IMR-90 (cell line): Measurements from ENCODE around the gene MRPS5. TPM values are rescaled to one million over a fixed set of nuclear protein-coding genes. Genes with fewer than 3 reads are reported as not detected.

Experiments used
- ATAC-seq: fragments of 200-7000 bp; cut with Tn5 transposase; 2 replicates; pipeline ENCODE4 v1.9.1; 2020; ENCODE audit warnings: low read depth, mild to moderate bottlenecking, moderate library complexity
- BruUV-seq: library from RNA; stranded (reverse); fragments of 400-500 nt; replicated peaks from 2 replicates; lab custom pipeline; 2021; lab: Mats Ljungman, UMichigan
- CTCF ChIA-PET: fragments of 300-600 bp; formaldehyde crosslinking; extraction: SDS; loops from one replicate; lab custom pipeline; 2021; ENCODE audit warnings: antibody characterized with exemption; lab: Yijun Ruan, JAX
- POLR2A ChIA-PET: fragments of 300-600 bp; sonication (Branson Sonifier 250); formaldehyde crosslinking; loops from one replicate; lab custom pipeline; 2022; ENCODE audit warnings: antibody characterized with exemption; ENCODE audit not compliant: unreplicated experiment; lab: Charles Lee
- DNase-seq: peaks from one replicate; pipeline ENCODE4 v3.0.0; 2013
- H2AFZ ChIP-seq: replicated peaks from 2 replicates; pipeline ENCODE3; 2013; ENCODE audit warnings: low read length, mild to moderate bottlenecking; ENCODE audit not compliant: poor library complexity
- H2AK5ac ChIP-seq: 2 replicates; pipeline ENCODE4 v1.6.1; 2013; ENCODE audit warnings: low read depth, low read length, inconsistent platforms
- H2AK9ac ChIP-seq: replicated peaks from 2 replicates; pipeline ENCODE3; 2013; ENCODE audit warnings: mild to moderate bottlenecking, low read depth, low read length, moderate library complexity; ENCODE audit not compliant: poor library complexity
- H2BK120ac ChIP-seq: 2 replicates; pipeline ENCODE4 v1.6.1; 2013; ENCODE audit warnings: low read depth, low read length, inconsistent platforms
- H2BK15ac ChIP-seq: 3 replicates; pipeline ENCODE4 v1.6.1; 2013; ENCODE audit warnings: low read depth, low read length, inconsistent platforms
- H2BK20ac ChIP-seq: 2 replicates; pipeline ENCODE4 v1.6.1; 2013; ENCODE audit warnings: low read depth, mild to moderate bottlenecking, inconsistent platforms, low read length, moderate library complexity
- H2BK5ac ChIP-seq: 2 replicates; pipeline ENCODE4 v1.6.1; 2013; ENCODE audit warnings: mild to moderate bottlenecking, low read depth, low read length, inconsistent platforms; ENCODE audit not compliant: poor library complexity, severe bottlenecking
- H3K14ac ChIP-seq: replicated peaks from 2 replicates; pipeline ENCODE4 v1.6.1; 2013; ENCODE audit warnings: low read depth, low read length, inconsistent platforms
- H3K18ac ChIP-seq: 2 replicates; pipeline ENCODE4 v1.6.1; 2013; ENCODE audit warnings: low read depth, low read length, control low read depth
- H3K23ac ChIP-seq: 2 replicates; pipeline ENCODE4 v1.6.1; 2013; ENCODE audit warnings: low read depth, low read length, inconsistent platforms
- H3K27ac ChIP-seq: 2 replicates; pipeline ENCODE4 v1.5.1; 2013; ENCODE audit warnings: mild to moderate bottlenecking, control low read depth, low read length; ENCODE audit not compliant: insufficient read depth
- H3K27me3 ChIP-seq: 2 replicates; pipeline ENCODE4 v1.6.1; 2013; ENCODE audit warnings: low read length; ENCODE audit not compliant: control insufficient read depth, insufficient read depth
- H3K36me3 ChIP-seq: 2 replicates; pipeline ENCODE4 v1.6.1; 2013; ENCODE audit warnings: low read length, mixed read lengths; ENCODE audit not compliant: control insufficient read depth, insufficient read depth
- H3K4ac ChIP-seq: 2 replicates; pipeline ENCODE4 v1.6.1; 2013; ENCODE audit warnings: low read depth, low read length, inconsistent platforms
- H3K4me1 ChIP-seq: 2 replicates; pipeline ENCODE4 v1.6.1; 2013; ENCODE audit warnings: low read length, mixed read lengths; ENCODE audit not compliant: control insufficient read depth, insufficient read depth
- H3K4me2 ChIP-seq: 2 replicates; pipeline ENCODE4 v1.6.1; 2013; ENCODE audit warnings: low read depth, mild to moderate bottlenecking, control low read depth, low read length, moderate library complexity
- H3K4me3 ChIP-seq: 2 replicates; pipeline ENCODE4 v1.5.1; 2013; ENCODE audit warnings: low read depth, mild to moderate bottlenecking, control low read depth, low read length, moderate library complexity; ENCODE audit not compliant: insufficient read depth
- H3K56ac ChIP-seq: 2 replicates; pipeline ENCODE4 v1.6.1; 2013; ENCODE audit warnings: low read length, inconsistent platforms; ENCODE audit not compliant: insufficient read depth; ENCODE audit errors: extremely low read depth
- H3K79me1 ChIP-seq, 2 experiments: 2 replicates each; pipeline ENCODE4 v1.6.1; 2013; ENCODE audit warnings: low read length in 2 of 2, inconsistent platforms in 1 of 2, low read depth in 1 of 2
- H3K9ac ChIP-seq: 2 replicates; pipeline ENCODE4 v1.6.1; 2013; ENCODE audit warnings: low read depth, low read length, control low read depth
- H3K9me1 ChIP-seq: 2 replicates; pipeline ENCODE4 v1.6.1; 2013; ENCODE audit warnings: low read length, inconsistent platforms; ENCODE audit not compliant: insufficient read depth
- H3K9me3 ChIP-seq: 2 replicates; pipeline ENCODE4 v1.6.1; 2013; ENCODE audit warnings: low read length; ENCODE audit not compliant: control insufficient read depth, insufficient read depth
- H4K20me1 ChIP-seq: 2 replicates; pipeline ENCODE4 v1.6.1; 2013; ENCODE audit warnings: low read length, inconsistent platforms; ENCODE audit not compliant: insufficient read depth
- H4K5ac ChIP-seq: 2 replicates; pipeline ENCODE4 v1.6.1; 2013; ENCODE audit warnings: mild to moderate bottlenecking, low read depth, low read length, control low read depth
- H4K8ac ChIP-seq, 2 experiments: 2 replicates each; pipeline ENCODE4 v1.6.1; 2013; ENCODE audit warnings: low read depth in 2 of 2, low read length in 2 of 2, control low read depth in 1 of 2, inconsistent platforms in 1 of 2
- H4K91ac ChIP-seq: 2 replicates; pipeline ENCODE4 v1.6.1; 2013; ENCODE audit warnings: low read depth, low read length, inconsistent platforms; ENCODE audit not compliant: insufficient read depth
- CEBPB ChIP-seq: IDR thresholded peaks from 2 replicates; pipeline ENCODE4 v1.6.1; 2012; ENCODE audit warnings: low read depth, low read length, improper control_type of control experiment
- FOS ChIP-seq: fragments of 150-350 bp; IDR thresholded peaks from 2 replicates; pipeline ENCODE4 v1.6.1; 2016; ENCODE audit warnings: low read depth, low read length
- MAZ ChIP-seq: IDR thresholded peaks from 2 replicates; pipeline ENCODE4 v1.6.1; 2012; ENCODE audit warnings: low read depth, mild to moderate bottlenecking, low read length, improper control_type of control experiment, moderate library complexity, borderline replicate concordance
- RCOR1 ChIP-seq: IDR thresholded peaks from 2 replicates; pipeline ENCODE4 v1.6.1; 2012; ENCODE audit warnings: mild to moderate bottlenecking, low read length, improper control_type of control experiment; ENCODE audit not compliant: insufficient replicate concordance
- SMC3 ChIP-seq: fragments of 150-350 bp; IDR thresholded peaks from 2 replicates; pipeline ENCODE4 v1.6.1; 2016; ENCODE audit warnings: low read depth, mild to moderate bottlenecking, antibody characterized with exemption, low read length, moderate library complexity
- WGBS, 2 experiments: methylation state at CpG; one replicate each; pipeline versions ENCODE4 v1.1.5 to v1.1.7; 2013; ENCODE audit warnings: missing lambda C conversion rate in 2 of 2; ENCODE audit not compliant: insufficient read length in 1 of 2; ENCODE audit errors: extremely low coverage in 2 of 2; 5-methylcytosine and 5-hydroxymethylcytosine counted together
- dilution Hi-C: fragments of 300-500 bp; cut with HindIII; formaldehyde crosslinking; loops from one replicate; pipeline ENCODE4 v1.14.3; 2018; ENCODE audit warnings: low sequenced_read_pairs; ENCODE audit not compliant: unreplicated experiment
- in situ Hi-C: fragments of 300-500 bp; cut with MboI; formaldehyde crosslinking; loops from 3 replicates; pipeline ENCODE4 v1.14.3; 2019; ENCODE audit warnings: low sequenced_read_pairs, inconsistent platforms, mixed read lengths
- intact Hi-C: fragments of 100-400 bp; cut with micrococcal nuclease; formaldehyde crosslinking; loops from 2 replicates; pipeline ENCODE4 v1.10.0; 2022
- polyA plus RNA-seq, 3 experiments: library from polyadenylated mRNA; depleted of rRNA; stranded (reverse); fragments of >200 nt; gene quantifications; 2 replicates each; pipeline ENCODE4 v1.2.3, GENCODE V29; 2012; ENCODE audit warnings: low replicate concordance in 1 of 3
- total RNA-seq: library from RNA; depleted of rRNA; stranded (reverse); fragments of >200 nt; gene quantifications from 2 replicates; pipeline ENCODE4 v1.2.3, GENCODE V29; 2012
- TF ChIP-seq, protein P1 (sequence below): conservative IDR thresholded peaks from 2 replicates; pipeline ENCODE4 v1.5.1; 2012; ENCODE audit warnings: mild to moderate bottlenecking, low read depth, low read length, improper control_type of control experiment

Gene MRPS5
- total and polyA plus RNA-seq, 2 of the 4 experiments (the other 2 are of a cell fraction): 27.6 to 44.1 TPM

DNA sequence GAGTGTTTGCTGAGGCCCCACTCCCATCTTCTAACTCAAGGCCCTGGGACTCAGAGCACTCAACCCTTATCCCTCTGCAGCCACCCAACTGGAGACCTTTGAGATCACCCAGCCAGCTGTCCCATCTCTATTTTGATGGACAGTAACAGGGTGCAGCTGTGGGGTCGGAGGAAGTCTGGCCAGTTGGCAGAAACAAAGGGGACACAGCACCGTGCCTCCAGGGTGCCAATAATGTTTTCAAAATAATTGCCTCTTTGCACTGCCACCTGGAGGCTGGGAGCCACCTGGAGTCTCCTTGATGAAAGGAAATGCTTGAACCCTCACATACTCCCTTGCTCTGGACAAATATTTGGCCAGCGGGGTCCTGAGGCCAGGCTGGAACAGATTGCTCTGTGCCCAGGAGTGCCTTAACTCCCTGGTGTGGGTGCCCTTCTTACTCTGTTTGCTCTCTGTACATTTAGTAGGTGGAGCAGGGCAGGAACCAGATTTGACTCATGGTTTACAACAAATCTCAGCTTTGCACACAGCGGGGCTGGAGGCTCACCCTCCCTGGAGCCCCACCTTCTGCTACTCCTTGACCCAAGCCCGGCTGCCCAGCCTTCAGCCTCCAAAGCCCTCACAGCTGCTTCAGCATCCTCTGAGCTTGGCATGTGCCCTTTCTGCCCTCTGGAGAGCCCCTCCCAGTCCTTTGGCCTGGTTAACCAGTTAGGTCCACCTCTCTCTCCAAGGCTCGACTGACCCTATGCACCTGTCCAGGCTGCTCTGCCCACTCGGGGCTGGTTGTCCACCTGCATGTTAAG lies 78.9 kb downstream of the MRPS5 start:
- Histone ChIP-seq H4K20me1 (peaks cover 4% of the 10 kb centered on the region; the same call in 1 of the 2 replicates), H3K27me3 (peaks cover 3% of the 10 kb centered on the region; the same call in 1 of the 2 replicates), H3K9me1 (0 out of 2 replicates have a peak, but pooled peaks cover 7% of the 10 kb centered on the region), H2AFZ (no peak overlapping the region), H3K18ac (no peak overlapping the region), H3K9me3 (no peaks in the 10 kb centered on the region), H2AK9ac (no peak overlapping the region), H2BK5ac (no peak overlapping the region), H4K5ac (no peak overlapping the region), H2BK20ac (no peak overlapping the region), H3K9ac (no peak overlapping the region), H3K4me3 (no peak overlapping the region), H3K23ac (no peak overlapping the region), H2BK120ac (no peak overlapping the region), H3K4ac (no peak overlapping the region), H2AK5ac (no peak overlapping the region), H3K56ac (no peak overlapping the region), H3K79me1 (no peaks in the 10 kb centered on the region), H4K8ac (no peak overlapping the region), H3K14ac (no peak overlapping the region), H3K36me3 (no peaks in the 10 kb centered on the region), H3K27ac (no peak overlapping the region), H3K4me1 (peaks cover 14% of the 10 kb centered on the region), H4K91ac (no peak overlapping the region), H2BK15ac (no peak overlapping the region), H3K4me2 (peak overlapping the region; percentile 48; the same call in 1 of the 2 replicates)
- ATAC-seq (peak; percentile 30), DNase-seq (no peak)
- BruUV-seq: no TSS peak
- in situ Hi-C loops: no loop called here
- dilution Hi-C loops: no loop called here
- POLR2A ChIA-PET: no interaction called here
- intact Hi-C loops: no loop called here
- 19% methylated on average over 3 of the region's 7 CpGs; no CpG with 5 or more reads in 1 of the 2 experiments for WGBS, 2 experiments
- TF ChIP-seq, protein P1, sequence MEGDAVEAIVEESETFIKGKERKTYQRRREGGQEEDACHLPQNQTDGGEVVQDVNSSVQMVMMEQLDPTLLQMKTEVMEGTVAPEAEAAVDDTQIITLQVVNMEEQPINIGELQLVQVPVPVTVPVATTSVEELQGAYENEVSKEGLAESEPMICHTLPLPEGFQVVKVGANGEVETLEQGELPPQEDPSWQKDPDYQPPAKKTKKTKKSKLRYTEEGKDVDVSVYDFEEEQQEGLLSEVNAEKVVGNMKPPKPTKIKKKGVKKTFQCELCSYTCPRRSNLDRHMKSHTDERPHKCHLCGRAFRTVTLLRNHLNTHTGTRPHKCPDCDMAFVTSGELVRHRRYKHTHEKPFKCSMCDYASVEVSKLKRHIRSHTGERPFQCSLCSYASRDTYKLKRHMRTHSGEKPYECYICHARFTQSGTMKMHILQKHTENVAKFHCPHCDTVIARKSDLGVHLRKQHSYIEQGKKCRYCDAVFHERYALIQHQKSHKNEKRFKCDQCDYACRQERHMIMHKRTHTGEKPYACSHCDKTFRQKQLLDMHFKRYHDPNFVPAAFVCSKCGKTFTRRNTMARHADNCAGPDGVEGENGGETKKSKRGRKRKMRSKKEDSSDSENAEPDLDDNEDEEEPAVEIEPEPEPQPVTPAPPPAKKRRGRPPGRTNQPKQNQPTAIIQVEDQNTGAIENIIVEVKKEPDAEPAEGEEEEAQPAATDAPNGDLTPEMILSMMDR: no peak
- TF ChIP-seq CEBPB (no peak), RCOR1 (no peak), FOS (no peak), SMC3 (no peak), MAZ (no peak)
- CTCF ChIA-PET: interaction anchor here (1.0 kb wide), 1 partner anchor 19 kb away, joined by 4 read pairs; no protein-coding TSS in a partner anchor
